OCI-M2 (cell line): ENCODE results near the gene PTP4A2.

ENCODE experiments used
- DNase-seq: peaks from one replicate; lab custom pipeline; 2025; ENCODE audit not compliant: unreplicated experiment; lab: John Stamatoyannopoulos, UW

PTP4A2 gene

GRCh38 chr1:31938184-31938975, at the start of gene PTP4A2:
PTP4A2 (minus strand) TSS chr1:31938368; CDS start chr1:31919065, 19,303 bp downstream.
- peak; percentile 53 for DNase-seq

- DNase-seq: no peak
These were observed 49.0 kb upstream of the PTP4A2 start for GRCh38 chr1:31987135-31987619.

- no peak for DNase-seq
These were observed 47.3 kb upstream of the PTP4A2 start for GRCh38 chr1:31985430-31985829.

GRCh38 chr1:31984419-31985347, 46.5 kb upstream of the PTP4A2 start:
- no peak for DNase-seq

- DNase-seq: no peak
These were observed 43.8 kb upstream of the PTP4A2 start for GRCh38 chr1:31981972-31982371.

- no peak for DNase-seq
These were observed 43.3 kb upstream of the PTP4A2 start for GRCh38 chr1:31981456-31981839.

GRCh38 chr1:31980835-31981455, 42.8 kb upstream of the PTP4A2 start:
- DNase-seq: no peak

GRCh38 chr1:31978843-31979400, 40.8 kb upstream of the PTP4A2 start:
- DNase-seq: no peak

- no peak for DNase-seq
These were observed 39.4 kb upstream of the PTP4A2 start for GRCh38 chr1:31977385-31978131.

GRCh38 chr1:31976401-31976800, 38.2 kb upstream of the PTP4A2 start:
- no peak for DNase-seq

GRCh38 chr1:31970873-31971272, 32.7 kb upstream of the PTP4A2 start:
- no peak for DNase-seq

- no peak for DNase-seq
These were observed 23.4 kb upstream of the PTP4A2 start for GRCh38 chr1:31961536-31961935.

GRCh38 chr1:31959521-31960340, 21.6 kb upstream of the PTP4A2 start:
- no peak for DNase-seq

- DNase-seq: no peak
These were observed 19.8 kb upstream of the PTP4A2 start for GRCh38 chr1:31957701-31958674.

- DNase-seq: peak; percentile 55
These were observed 18.0 kb upstream of the PTP4A2 start for GRCh38 chr1:31955917-31956736.

- DNase-seq: no peak
These were observed 16.6 kb upstream of the PTP4A2 start for GRCh38 chr1:31954607-31955283.

- DNase-seq: no peak
These were observed 14.7 kb upstream of the PTP4A2 start for GRCh38 chr1:31952825-31953220.
